HEK293 (cell line): ENCODE measurements around the gene CMKLR1.

Experiments
- CTCF ChIA-PET: fragments of 350-600 bp; formaldehyde crosslinking; extraction: SDS; loops from one replicate; lab custom pipeline; 2021; ENCODE audit warnings: antibody characterized with exemption; lab: Yijun Ruan, JAX
- POLR2A ChIA-PET: fragments of 300-600 bp; formaldehyde crosslinking; extraction: SDS; loops from one replicate; lab custom pipeline; 2020; ENCODE audit warnings: antibody characterized with exemption, inconsistent platforms; lab: Yijun Ruan, JAX
- H3K27ac ChIP-seq: fragments of 200-500 bp; sonication (Bioruptor generic); 2 replicates; pipeline ENCODE4 v1.5.1; 2014; ENCODE audit warnings: low read depth, low read length, control low read depth, inconsistent platforms; ENCODE audit errors: extremely low read depth
- H3K36me3 ChIP-seq, 2 experiments: fragments of 200-500 bp in 1 of 2; sonication (Bioruptor generic) in 1 of 2; 1 replicate in 1 of 2; 2 replicates in 1 of 2; pipeline ENCODE4 v1.5.1; 2014 to 2017; ENCODE audit warnings: inconsistent platforms in 2 of 2, low read length in 2 of 2; ENCODE audit not compliant: control insufficient read depth in 2 of 2, insufficient read depth in 1 of 2
- H3K4me1 ChIP-seq: fragments of 200-500 bp; sonication (Bioruptor generic); 2 replicates; pipeline ENCODE4 v1.5.1; 2014; ENCODE audit warnings: mild to moderate bottlenecking, low read length, inconsistent platforms; ENCODE audit not compliant: control insufficient read depth, insufficient read depth
- H3K4me3 ChIP-seq: 2 replicates; pipeline ENCODE4 v1.5.1; 2011; ENCODE audit warnings: low read depth, mild to moderate bottlenecking, control low read depth, low read length, moderate library complexity
- H3K9me3 ChIP-seq: fragments of 200-500 bp; sonication (Bioruptor generic); 2 replicates; pipeline ENCODE4 v1.5.1; 2014; ENCODE audit warnings: low read depth, low read length, inconsistent platforms; ENCODE audit not compliant: control insufficient read depth, insufficient read depth
- ATF2 ChIP-seq: fragments of 450-650 bp; formaldehyde crosslinking; IDR thresholded peaks from 2 replicates; pipeline ENCODE4 v1.5.1; 2016; ENCODE audit warnings: missing biosample characterization, missing genetic modification characterization, low read depth
- CTCF ChIP-seq: fragments of 450-650 bp; formaldehyde crosslinking; IDR thresholded peaks from 2 replicates; pipeline ENCODE4 v1.5.1; 2016; ENCODE audit warnings: missing biosample characterization, missing genetic modification characterization
- GLIS1 ChIP-seq: fragments of 450-650 bp; formaldehyde crosslinking; IDR thresholded peaks from 2 replicates; pipeline ENCODE4 v1.5.1; 2016; ENCODE audit warnings: missing biosample characterization, missing genetic modification characterization
- KLF1 ChIP-seq: fragments of 450-650 bp; formaldehyde crosslinking; IDR thresholded peaks from 2 replicates; pipeline ENCODE4 v1.5.1; 2016; ENCODE audit warnings: missing biosample characterization, missing genetic modification characterization
- PATZ1 ChIP-seq: fragments of 450-650 bp; formaldehyde crosslinking; IDR thresholded peaks from 2 replicates; pipeline ENCODE4 v1.5.1; 2016; ENCODE audit warnings: missing biosample characterization, missing genetic modification characterization
- RBAK ChIP-seq: fragments of 450-650 bp; formaldehyde crosslinking; IDR thresholded peaks from 2 replicates; pipeline ENCODE4 v1.5.1; 2016; ENCODE audit warnings: missing biosample characterization, missing genetic modification characterization
- SALL2 ChIP-seq: fragments of 450-650 bp; formaldehyde crosslinking; IDR thresholded peaks from 2 replicates; pipeline ENCODE4 v1.5.0; 2017; ENCODE audit warnings: missing biosample characterization, mild to moderate bottlenecking, missing genetic modification characterization, borderline replicate concordance
- TCF7L2 ChIP-seq: IDR thresholded peaks from 2 replicates; pipeline ENCODE4 v1.6.1; 2011; ENCODE audit warnings: low read depth, mild to moderate bottlenecking, inconsistent platforms, low read length, moderate library complexity, borderline replicate concordance
- TRIM28 ChIP-seq: IDR thresholded peaks from 2 replicates; pipeline ENCODE4 v1.6.1; 2011; ENCODE audit warnings: low read length, control low read depth, borderline replicate concordance
- ZBTB8A ChIP-seq: fragments of 450-650 bp; formaldehyde crosslinking; IDR thresholded peaks from 2 replicates; pipeline ENCODE4 v1.5.1; 2016; ENCODE audit warnings: missing biosample characterization, missing genetic modification characterization
- ZFP37 ChIP-seq: fragments of 450-650 bp; formaldehyde crosslinking; IDR thresholded peaks from 2 replicates; pipeline ENCODE4 v1.5.1; 2016; ENCODE audit warnings: missing biosample characterization, missing genetic modification characterization
- ZFP41 ChIP-seq: fragments of 450-650 bp; formaldehyde crosslinking; IDR thresholded peaks from 2 replicates; pipeline ENCODE4 v1.5.1; 2016; ENCODE audit warnings: missing biosample characterization, missing genetic modification characterization, borderline replicate concordance
- ZNF114 ChIP-seq: fragments of 450-650 bp; formaldehyde crosslinking; IDR thresholded peaks from 2 replicates; pipeline ENCODE4 v1.5.0; 2017; ENCODE audit warnings: missing biosample characterization, missing genetic modification characterization
- ZNF133 ChIP-seq: fragments of 450-650 bp; formaldehyde crosslinking; IDR thresholded peaks from 2 replicates; pipeline ENCODE4 v1.5.1; 2016; ENCODE audit warnings: missing biosample characterization, missing genetic modification characterization
- ZNF140 ChIP-seq: fragments of 450-650 bp; formaldehyde crosslinking; IDR thresholded peaks from 2 replicates; pipeline ENCODE4 v1.5.1; 2016; ENCODE audit warnings: missing biosample characterization, missing genetic modification characterization
- ZNF155 ChIP-seq: fragments of 450-650 bp; formaldehyde crosslinking; IDR thresholded peaks from 2 replicates; pipeline ENCODE4 v1.5.1; 2016; ENCODE audit warnings: missing biosample characterization, missing genetic modification characterization
- ZNF169 ChIP-seq: fragments of 450-650 bp; formaldehyde crosslinking; IDR thresholded peaks from 2 replicates; pipeline ENCODE4 v1.5.1; 2016; ENCODE audit warnings: missing biosample characterization, missing genetic modification characterization
- ZNF214 ChIP-seq: fragments of 450-650 bp; formaldehyde crosslinking; IDR thresholded peaks from 2 replicates; pipeline ENCODE4 v1.5.1; 2017; ENCODE audit warnings: missing biosample characterization, mild to moderate bottlenecking, missing genetic modification characterization, borderline replicate concordance
- ZNF341 ChIP-seq: fragments of 450-650 bp; formaldehyde crosslinking; IDR thresholded peaks from 2 replicates; pipeline ENCODE4; 2016; ENCODE audit warnings: low read depth, missing biosample characterization, missing genetic modification characterization
- ZNF354C ChIP-seq: fragments of 450-650 bp; formaldehyde crosslinking; IDR thresholded peaks from 2 replicates; pipeline ENCODE4 v1.5.1; 2016; ENCODE audit warnings: missing biosample characterization, missing genetic modification characterization, low read depth, borderline replicate concordance
- ZNF433 ChIP-seq: fragments of 450-650 bp; formaldehyde crosslinking; IDR thresholded peaks from 2 replicates; pipeline ENCODE4 v1.5.1; 2016; ENCODE audit warnings: missing biosample characterization, missing genetic modification characterization, low read depth
- ZNF488 ChIP-seq: fragments of 450-650 bp; formaldehyde crosslinking; IDR thresholded peaks from 2 replicates; pipeline ENCODE4 v1.5.1; 2016; ENCODE audit warnings: missing biosample characterization, missing genetic modification characterization
- ZNF664 ChIP-seq: fragments of 450-650 bp; formaldehyde crosslinking; IDR thresholded peaks from 2 replicates; pipeline ENCODE4 v1.5.1; 2016; ENCODE audit warnings: missing biosample characterization, missing genetic modification characterization
- ZNF704 ChIP-seq: fragments of 450-650 bp; formaldehyde crosslinking; IDR thresholded peaks from 2 replicates; pipeline ENCODE4 v1.5.1; 2016; ENCODE audit warnings: missing biosample characterization, missing genetic modification characterization

CMKLR1 gene

GRCh38 chr12:108380382-108380781 is 41.3 kb upstream of the CMKLR1 start:
- ChIA-PET CTCF (interaction anchor here (1.1 kb wide), 1 partner anchor 44 kb away, joined by 4 read pairs; no protein-coding TSS in a partner anchor), POLR2A (no interaction called here)
- Histone ChIP-seq H3K36me3 (no peaks in the 10 kb centered on the region), H3K4me1 (no peaks in the 10 kb centered on the region), H3K9me3 (no peaks in the 10 kb centered on the region), H3K27ac (no peak overlapping the region), H3K4me3 (no peak overlapping the region)
- TF ChIP-seq ZNF704 (no peak), ATF2 (peak; percentile 71), TRIM28 (no peak), SALL2 (tag by site-specific recombination) (no peak), ZNF664 (0 out of 2 replicates have a peak, but pooled peaks have one; percentile 31), ZNF169 (no peak), ZNF354C (tag by site-specific recombination) (no peak), ZNF214 (tag by site-specific recombination) (no peak), ZFP41 (no peak), ZFP37 (no peak)

GRCh38 chr12:108379823-108380222 is 40.7 kb upstream of the CMKLR1 start:
- no peak overlapping the region for H3K4me3 ChIP-seq
- no peak overlapping the region for H3K27ac ChIP-seq
- H3K36me3 ChIP-seq = no peaks in the 10 kb centered on the region
- H3K4me1 ChIP-seq = no peaks in the 10 kb centered on the region
- no peak for TF ChIP-seq CTCF (tag by site-specific recombination)
- TF ChIP-seq GLIS1 (tag by site-specific recombination) = peak; percentile 52
- TF ChIP-seq ZNF488 (tag by site-specific recombination) = no peak
- H3K9me3 ChIP-seq = no peaks in the 10 kb centered on the region
- CTCF ChIA-PET = interaction anchor here (1.1 kb wide), 1 partner anchor 43 kb away, joined by 4 read pairs; no protein-coding TSS in a partner anchor
- POLR2A ChIA-PET = no interaction called here

- no peaks in the 10 kb centered on the region for H3K4me1 ChIP-seq
- no peaks in the 10 kb centered on the region for H3K9me3 ChIP-seq
- POLR2A ChIA-PET = no interaction called here
- H3K27ac ChIP-seq = no peak overlapping the region
- H3K4me3 ChIP-seq = no peak overlapping the region
- no peaks in the 10 kb centered on the region for H3K36me3 ChIP-seq
- TF ChIP-seq TCF7L2 (no peak), RBAK (no peak), ZBTB8A (tag by site-specific recombination) (no peak), ZNF341 (no peak), TRIM28 (no peak), ZNF133 (no peak), ZNF155 (tag by site-specific recombination) (no peak), KLF1 (tag by site-specific recombination) (no peak), ZNF433 (no peak), ZNF140 (tag by site-specific recombination) (no peak), ZNF114 (tag by site-specific recombination) (no peak), PATZ1 (tag by site-specific recombination) (no peak)
- CTCF ChIA-PET = interaction anchor here (1.1 kb wide), 1 partner anchor 42 kb away, joined by 4 read pairs; no protein-coding TSS in a partner anchor
Observed at GRCh38 chr12:108378926-108379325, 39.8 kb upstream of the CMKLR1 start.
